Karpas-422 (cell line): Measurements from ENCODE around the gene IL36B. TPM values are rescaled to one million over a fixed set of nuclear protein-coding genes. Genes with fewer than 3 reads are reported as not detected.

Experiments used
- DNase-seq: peaks from one replicate; pipeline ENCODE4 v3.0.0-alpha.2; 2015
- H2AFZ ChIP-seq: fragments of 200-600 bp; sonication (generic); 2 replicates; pipeline ENCODE4 v1.6.1; 2014; ENCODE audit warnings: antibody characterized with exemption, low read length, mixed read lengths
- H3K27ac ChIP-seq: fragments of 200-600 bp; sonication (generic); 2 replicates; pipeline ENCODE4 v1.5.1; 2014; ENCODE audit warnings: mild to moderate bottlenecking, low read length, moderate library complexity
- H3K27me3 ChIP-seq: fragments of 200-600 bp; sonication (generic); 2 replicates; pipeline ENCODE4 v1.6.1; 2014; ENCODE audit warnings: low read length, mixed read lengths
- H3K36me3 ChIP-seq: fragments of 200-600 bp; sonication (generic); 2 replicates; pipeline ENCODE4 v1.6.1; 2014; ENCODE audit warnings: low read length, mixed read lengths; ENCODE audit not compliant: insufficient read depth
- H3K4me1 ChIP-seq: fragments of 200-600 bp; sonication (generic); 2 replicates; pipeline ENCODE4 v1.6.1; 2014; ENCODE audit warnings: mild to moderate bottlenecking, low read length, mixed read lengths
- H3K4me2 ChIP-seq: fragments of 200-600 bp; sonication (generic); 2 replicates; pipeline ENCODE4 v1.6.1; 2014; ENCODE audit warnings: low read length, low read depth, mild to moderate bottlenecking; ENCODE audit not compliant: poor library complexity, severe bottlenecking
- H3K4me3 ChIP-seq: fragments of 200-600 bp; sonication (generic); 2 replicates; pipeline ENCODE4 v1.5.1; 2014; ENCODE audit warnings: mild to moderate bottlenecking, antibody characterized with exemption, low read length, mixed read lengths
- H3K79me2 ChIP-seq: fragments of 200-600 bp; sonication (generic); 2 replicates; pipeline ENCODE4 v1.6.1; 2014; ENCODE audit warnings: mild to moderate bottlenecking, low read length, mixed read lengths
- H3K9ac ChIP-seq: fragments of 200-600 bp; sonication (generic); 2 replicates; pipeline ENCODE4 v1.6.0; 2014; ENCODE audit warnings: low read length
- H3K9me2 ChIP-seq: fragments of 200-600 bp; sonication (generic), shearing (Covaris generic); replicated peaks from 2 replicates; pipeline ENCODE4 v1.6.0; 2014; ENCODE audit warnings: mild to moderate bottlenecking, low read length, moderate library complexity; ENCODE audit not compliant: insufficient read depth
- H3K9me3 ChIP-seq: fragments of 300-700, 200-600 bp; sonication (generic); 2 replicates; pipeline ENCODE4 v1.6.1; 2014; ENCODE audit warnings: low read length, mixed read lengths
- H4K20me1 ChIP-seq: fragments of 200-600 bp; sonication (generic); 2 replicates; pipeline ENCODE4 v1.6.1; 2014; ENCODE audit warnings: mild to moderate bottlenecking, antibody characterized with exemption, low read length, low read depth; ENCODE audit not compliant: insufficient read depth
- total RNA-seq: library from RNA; depleted of rRNA; stranded (reverse); fragments of >200 nt; shearing (Covaris generic); gene quantifications from 2 replicates; pipeline ENCODE4 v1.2.3, GENCODE V29; 2014; ENCODE audit warnings: low replicate concordance

IL36B gene
- total RNA-seq, 1 experiment from 2014 or later = not detected

GRCh38 chr2:113007250-113007649 is 45.4 kb downstream of the IL36B start:
- Histone ChIP-seq H4K20me1 (no peaks in the 10 kb centered on the region), H3K27ac (no peak overlapping the region), H3K4me2 (no peak overlapping the region), H3K9me2 (no peaks in the 10 kb centered on the region), H2AFZ (no peak overlapping the region), H3K36me3 (no peaks in the 10 kb centered on the region), H3K27me3 (no peaks in the 10 kb centered on the region), H3K9me3 (no peaks in the 10 kb centered on the region), H3K4me1 (no peaks in the 10 kb centered on the region), H3K9ac (no peak overlapping the region), H3K4me3 (no peak overlapping the region), H3K79me2 (no peaks in the 10 kb centered on the region)
- DNase-seq = no peak

GRCh38 chr2:113005030-113005509 is 47.6 kb downstream of the IL36B start, which contains the start of gene IL36A:
TSS of gene IL36A (plus strand) at chr2:113005459. CDS start at chr2:113005872, 413 bp downstream.
- H3K4me2 ChIP-seq = no peak within 1 kb of the TSS
- H2AFZ ChIP-seq = no peak within 1 kb of the TSS
- H3K9me3 ChIP-seq = no peaks in the 10 kb centered on the region
- H3K4me3 ChIP-seq = no peak within 1 kb of the TSS
- no peaks in the 10 kb centered on the region for H3K79me2 ChIP-seq
- no peaks in the 10 kb centered on the region for H3K9me2 ChIP-seq
- H3K36me3 ChIP-seq = no peaks in the 10 kb centered on the region
- DNase-seq = no peak
- no peaks in the 10 kb centered on the region for H3K4me1 ChIP-seq
- no peak within 1 kb of the TSS for H3K9ac ChIP-seq
- H3K27me3 ChIP-seq = no peaks in the 10 kb centered on the region
- no peak within 1 kb of the TSS for H3K27ac ChIP-seq
- no peaks in the 10 kb centered on the region for H4K20me1 ChIP-seq

- no peak for DNase-seq
- Histone ChIP-seq H3K27ac (no peak overlapping the region), H3K9me3 (no peaks in the 10 kb centered on the region), H3K4me3 (no peak overlapping the region), H3K79me2 (no peaks in the 10 kb centered on the region), H3K9me2 (no peaks in the 10 kb centered on the region), H3K36me3 (no peaks in the 10 kb centered on the region), H2AFZ (no peak overlapping the region), H3K4me2 (no peak overlapping the region), H3K27me3 (no peaks in the 10 kb centered on the region), H3K9ac (no peak overlapping the region), H4K20me1 (no peaks in the 10 kb centered on the region), H3K4me1 (no peaks in the 10 kb centered on the region)
Observed at GRCh38 chr2:113002677-113003076, 50.0 kb downstream of the IL36B start.

- no peaks in the 10 kb centered on the region for H3K36me3 ChIP-seq
- no peak overlapping the region for H2AFZ ChIP-seq
- no peak overlapping the region for H3K27ac ChIP-seq
- no peak overlapping the region for H3K9ac ChIP-seq
- H3K9me3 ChIP-seq = no peaks in the 10 kb centered on the region
- H3K27me3 ChIP-seq = no peaks in the 10 kb centered on the region
- H3K4me3 ChIP-seq = no peak overlapping the region
- H3K4me2 ChIP-seq = no peak overlapping the region
- no peak for DNase-seq
- no peaks in the 10 kb centered on the region for H3K4me1 ChIP-seq
- H3K79me2 ChIP-seq = no peaks in the 10 kb centered on the region
- no peaks in the 10 kb centered on the region for H3K9me2 ChIP-seq
- H4K20me1 ChIP-seq = no peaks in the 10 kb centered on the region
Observed at GRCh38 chr2:113000436-113000835, 52.2 kb downstream of the IL36B start.

GRCh38 chr2:112997151-112997550 is 55.5 kb downstream of the IL36B start:
- Histone ChIP-seq H3K9ac (no peak overlapping the region), H3K4me2 (no peak overlapping the region), H3K4me1 (no peaks in the 10 kb centered on the region), H2AFZ (no peak overlapping the region), H3K27ac (no peak overlapping the region), H3K4me3 (no peak overlapping the region), H3K9me2 (no peaks in the 10 kb centered on the region), H3K36me3 (no peaks in the 10 kb centered on the region), H3K9me3 (no peaks in the 10 kb centered on the region), H3K79me2 (no peaks in the 10 kb centered on the region), H3K27me3 (no peaks in the 10 kb centered on the region), H4K20me1 (no peaks in the 10 kb centered on the region)
- no peak for DNase-seq

GRCh38 chr2:112996635-112997034 is 56.0 kb downstream of the IL36B start:
- Histone ChIP-seq H3K79me2 (no peaks in the 10 kb centered on the region), H4K20me1 (no peaks in the 10 kb centered on the region), H3K4me3 (no peak overlapping the region), H3K9me3 (no peaks in the 10 kb centered on the region), H3K9ac (no peak overlapping the region), H3K27me3 (no peaks in the 10 kb centered on the region), H3K4me2 (no peak overlapping the region), H3K4me1 (no peaks in the 10 kb centered on the region), H3K36me3 (no peaks in the 10 kb centered on the region), H3K27ac (no peak overlapping the region), H3K9me2 (no peaks in the 10 kb centered on the region), H2AFZ (no peak overlapping the region)
- DNase-seq = no peak

- Histone ChIP-seq H3K79me2 (no peaks in the 10 kb centered on the region), H3K27ac (no peak overlapping the region), H3K27me3 (no peaks in the 10 kb centered on the region), H3K9me3 (no peaks in the 10 kb centered on the region), H3K9me2 (no peaks in the 10 kb centered on the region), H4K20me1 (no peaks in the 10 kb centered on the region), H3K4me3 (no peak overlapping the region), H3K36me3 (no peaks in the 10 kb centered on the region), H2AFZ (no peak overlapping the region), H3K4me1 (no peaks in the 10 kb centered on the region), H3K9ac (no peak overlapping the region), H3K4me2 (no peak overlapping the region)
- DNase-seq = no peak
Observed at GRCh38 chr2:112995346-112995920, 57.2 kb downstream of the IL36B start.

GRCh38 chr2:112994648-112995047 is 58.0 kb downstream of the IL36B start:
- no peaks in the 10 kb centered on the region for H3K9me2 ChIP-seq
- H3K9ac ChIP-seq = no peak overlapping the region
- no peak overlapping the region for H3K27ac ChIP-seq
- no peaks in the 10 kb centered on the region for H3K27me3 ChIP-seq
- no peaks in the 10 kb centered on the region for H3K79me2 ChIP-seq
- H3K36me3 ChIP-seq = no peaks in the 10 kb centered on the region
- H3K4me3 ChIP-seq = no peak overlapping the region
- H3K9me3 ChIP-seq = peaks cover 4% of the 10 kb centered on the region
- DNase-seq = no peak
- no peaks in the 10 kb centered on the region for H4K20me1 ChIP-seq
- no peak overlapping the region for H3K4me2 ChIP-seq
- H3K4me1 ChIP-seq = no peaks in the 10 kb centered on the region
- H2AFZ ChIP-seq = no peak overlapping the region
